CD4-positive, alpha-beta T cell treated with Interleukin-17A for 4 hours (primary cell): ENCODE results near the gene SNX10.
"Not testable (repeated sequence)": the region's sequence is repeated elsewhere in the genome, so short reads cannot be mapped to it uniquely, and the experiment has no call there.

ENCODE experiments used
- DNase-seq: peaks from one replicate; pipeline ENCODE4 v3.0.0-alpha.2; 2020; ENCODE audit warnings: mixed read lengths

SNX10 gene, protein sequence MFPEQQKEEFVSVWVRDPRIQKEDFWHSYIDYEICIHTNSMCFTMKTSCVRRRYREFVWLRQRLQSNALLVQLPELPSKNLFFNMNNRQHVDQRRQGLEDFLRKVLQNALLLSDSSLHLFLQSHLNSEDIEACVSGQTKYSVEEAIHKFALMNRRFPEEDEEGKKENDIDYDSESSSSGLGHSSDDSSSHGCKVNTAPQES

DNA sequence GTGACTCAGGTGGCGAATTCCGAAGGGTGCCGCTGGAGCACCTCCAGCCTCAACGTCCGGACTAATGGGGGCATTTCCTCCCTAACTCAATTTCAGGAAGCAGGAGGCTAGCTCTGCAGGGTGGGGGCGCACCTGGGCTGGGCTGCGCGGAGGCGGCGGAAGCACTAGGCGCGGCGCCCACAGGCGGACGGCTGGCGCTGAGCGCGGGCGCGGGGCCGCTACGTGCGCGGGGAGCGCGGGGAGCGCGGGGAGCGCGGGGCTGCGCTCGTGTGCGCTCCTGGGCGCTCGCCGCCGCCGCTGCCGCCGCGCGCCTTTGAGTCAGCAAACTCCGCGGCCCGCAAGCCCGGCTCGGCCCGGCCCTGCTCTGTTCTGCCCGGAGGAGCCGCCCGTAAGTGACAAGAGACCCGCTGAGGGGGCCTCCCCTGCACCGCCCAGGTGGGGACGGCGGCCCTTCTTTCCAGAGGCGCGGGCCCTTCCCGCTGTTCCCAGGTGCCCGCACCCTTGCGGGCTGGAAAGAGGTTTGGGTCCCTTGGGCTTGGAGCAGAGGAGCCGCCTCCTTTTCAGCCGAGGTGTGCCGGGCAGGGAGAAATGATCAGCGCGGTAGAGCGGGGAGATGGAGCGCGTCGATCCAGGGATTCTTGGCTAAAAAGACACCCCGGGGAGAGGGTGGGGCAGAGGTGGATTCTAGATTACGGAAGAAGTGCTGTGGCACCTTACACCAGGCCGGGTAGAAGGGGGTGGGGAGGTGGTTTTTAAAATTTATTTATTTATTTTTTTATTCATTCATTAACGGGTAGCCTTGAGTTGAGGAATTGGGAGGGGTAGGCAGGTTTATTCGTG is at the start of gene SNX10:
Gene SNX10 (plus strand): TSS at position 164 of the 840 bp plus-strand sequence. CDS start 54,581 bp downstream, outside the sequence.
- peak; percentile 80 for DNase-seq

DNA sequence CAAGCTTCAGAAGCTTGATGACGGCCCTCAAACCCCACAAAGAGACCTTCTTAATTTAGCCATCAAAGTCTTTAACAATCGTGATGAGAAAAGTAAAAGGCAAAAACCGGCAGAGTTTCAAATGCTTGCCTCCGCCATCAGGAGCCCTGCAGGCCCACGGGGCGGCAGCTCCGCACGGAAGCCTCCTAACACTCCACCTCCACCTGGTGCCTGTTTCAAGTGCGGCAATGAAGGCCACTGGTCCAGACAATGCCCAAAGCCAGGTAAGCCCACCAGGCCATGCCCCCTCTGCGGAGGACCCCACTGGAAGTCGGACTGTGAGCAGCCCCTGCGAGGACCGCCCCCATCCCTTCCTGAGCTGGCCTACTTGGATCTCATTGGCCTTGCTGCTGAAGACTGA is 46.5 kb upstream of the SNX10 start:
- no peak for DNase-seq

DNA sequence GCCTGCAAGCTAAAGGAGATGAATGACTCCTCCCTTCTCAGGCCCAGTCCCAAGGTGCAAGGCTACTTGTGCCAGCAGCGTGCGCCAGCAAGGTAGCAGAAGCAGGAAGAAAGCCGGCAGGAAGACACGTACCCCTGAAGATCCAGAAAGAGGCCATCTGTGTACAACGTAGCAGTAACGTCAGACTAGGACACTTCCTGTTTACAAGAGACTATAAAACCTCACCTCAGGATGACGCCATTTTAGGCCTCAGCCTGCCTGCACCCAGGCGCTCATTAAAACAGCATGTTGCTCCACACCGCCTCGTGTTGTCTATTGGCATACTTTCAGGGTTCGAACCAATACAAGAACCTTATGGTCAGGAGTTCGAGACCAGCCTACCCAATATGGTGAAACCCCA is 41.4 kb upstream of the SNX10 start:
- no peak for DNase-seq

DNA sequence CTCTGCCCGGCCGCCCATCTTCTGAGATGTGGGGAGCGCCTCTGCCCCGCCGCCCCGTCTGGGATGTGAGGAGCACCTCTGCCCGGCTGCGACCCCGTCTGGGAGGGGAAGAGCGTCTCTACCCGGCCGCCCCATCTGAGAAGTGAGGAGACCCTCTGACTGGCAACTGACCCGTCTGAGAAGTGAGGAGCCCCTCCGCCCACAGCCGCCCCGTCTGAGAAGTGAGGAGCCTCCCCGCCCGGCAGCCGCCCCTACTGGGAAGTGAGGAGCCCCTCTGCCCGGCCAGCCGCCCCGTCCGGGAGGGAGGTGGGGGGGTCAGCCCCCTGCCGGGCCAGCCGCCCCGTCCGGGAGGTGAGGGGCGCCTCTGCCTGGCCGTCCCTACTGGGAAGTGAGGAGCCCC is 29.8 kb upstream of the SNX10 start:
- DNase-seq, result not testable (repeated sequence)

DNA sequence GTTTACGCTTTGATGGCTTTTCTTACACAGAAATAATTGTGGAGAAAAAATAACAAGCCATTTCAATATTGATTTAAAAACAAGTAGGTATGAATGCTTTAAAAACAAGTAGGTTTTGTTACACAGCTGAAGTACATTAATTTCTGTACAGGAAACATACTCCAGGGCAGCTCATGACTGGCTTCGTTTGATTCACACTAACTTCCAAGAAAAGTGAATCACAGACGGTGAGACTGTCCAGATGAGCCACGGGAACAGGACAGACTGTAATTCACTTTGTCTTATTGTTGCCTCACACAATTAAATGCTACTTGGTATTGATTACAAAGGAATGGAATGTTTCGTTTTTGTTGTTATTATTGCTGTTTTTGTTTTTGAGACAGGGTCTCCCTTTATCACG is 26.6 kb upstream of the SNX10 start:
- no peak for DNase-seq

DNA sequence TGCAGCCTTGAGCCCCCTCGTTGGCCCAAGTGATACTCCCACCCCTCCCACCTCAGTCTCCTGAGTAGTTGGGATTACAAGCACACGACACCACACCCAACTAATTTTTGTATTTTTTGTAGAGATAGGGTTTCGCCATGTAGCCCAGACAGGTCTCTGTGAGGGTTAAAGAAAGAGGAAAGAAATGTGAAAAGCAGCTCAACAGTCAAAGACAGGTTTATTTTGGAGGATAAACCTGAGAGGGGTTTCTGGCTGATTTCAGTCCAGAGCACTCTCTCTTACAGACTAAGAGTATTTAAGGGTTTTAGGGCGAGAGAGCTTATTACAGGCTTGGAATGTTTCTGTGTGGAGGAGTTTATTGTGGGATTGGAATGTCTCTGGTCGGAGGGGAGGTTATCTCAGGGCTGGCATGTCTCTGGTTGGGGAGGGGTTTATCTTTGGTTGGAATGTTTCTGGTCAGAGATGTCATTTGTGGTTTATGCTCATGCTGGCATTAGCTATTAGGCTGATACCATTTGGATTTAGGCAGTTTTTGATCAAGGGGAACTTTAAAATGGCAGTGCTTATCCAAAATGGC is 26.1 kb upstream of the SNX10 start:
- DNase-seq, result no peak

DNA sequence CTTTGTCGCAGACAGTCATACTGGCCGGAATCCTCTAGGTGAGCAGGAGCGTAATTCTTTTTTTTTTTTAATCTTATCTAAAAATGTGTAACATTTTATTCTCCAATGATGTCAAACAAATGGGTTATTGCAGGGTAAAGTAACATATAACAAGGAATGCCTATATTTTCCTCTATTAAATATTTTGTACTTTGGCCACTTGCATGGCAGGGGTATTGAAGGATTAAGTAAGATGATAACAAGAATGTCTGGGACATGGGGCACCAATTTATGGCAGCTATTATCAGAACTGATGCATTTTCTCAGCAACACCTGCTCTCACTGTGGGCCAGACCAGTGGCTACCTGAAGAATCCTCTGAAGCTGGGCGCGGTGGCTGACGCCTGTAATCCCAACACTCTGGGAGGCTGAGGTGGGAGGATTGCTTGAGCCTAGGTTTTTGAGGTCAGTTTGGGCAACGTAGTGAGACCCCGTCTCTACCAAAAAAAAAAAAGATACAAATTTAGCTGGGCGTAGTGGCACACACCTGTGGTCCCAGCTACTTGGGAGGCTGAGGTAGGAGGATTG is 24.0 kb upstream of the SNX10 start:
- no peak for DNase-seq

DNA sequence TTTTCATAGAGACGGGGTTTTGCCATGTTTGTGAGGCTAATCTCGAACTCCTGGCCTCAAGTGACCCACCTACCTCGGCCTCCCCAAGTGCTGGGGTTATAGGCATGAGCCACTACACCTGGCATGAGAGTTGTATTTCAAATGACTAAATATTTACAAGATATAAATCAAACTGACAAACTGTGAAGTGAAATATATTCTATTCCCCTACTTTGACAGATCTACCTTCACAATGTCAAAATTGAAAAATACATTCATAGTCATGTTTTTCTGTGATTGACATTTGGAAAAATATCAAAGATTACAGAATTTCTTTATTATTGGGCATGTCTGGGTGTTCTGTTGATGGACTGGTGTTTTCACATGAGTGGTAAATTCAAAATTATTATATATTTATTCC is 16.4 kb upstream of the SNX10 start:
- DNase-seq, result no peak

DNA sequence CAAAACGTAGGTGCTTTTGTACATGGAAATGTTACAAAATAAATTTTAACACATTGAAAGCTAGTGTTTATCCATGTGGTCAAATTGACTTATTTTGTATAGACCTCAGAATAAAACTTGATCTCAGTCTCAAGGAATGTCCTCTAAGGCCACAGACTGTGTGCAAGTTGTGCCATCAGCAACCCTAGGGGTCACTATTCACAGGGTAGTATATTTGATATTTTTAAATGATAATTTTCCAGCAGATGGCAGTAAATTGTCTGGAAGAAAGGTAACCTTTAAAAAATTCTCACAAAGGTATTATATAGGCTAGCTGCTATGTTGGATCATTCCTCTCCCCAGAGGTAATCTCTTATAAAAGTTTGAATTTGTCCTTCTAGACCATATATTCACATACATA is 12.9 kb upstream of the SNX10 start:
- peak; percentile 22 for DNase-seq

DNA sequence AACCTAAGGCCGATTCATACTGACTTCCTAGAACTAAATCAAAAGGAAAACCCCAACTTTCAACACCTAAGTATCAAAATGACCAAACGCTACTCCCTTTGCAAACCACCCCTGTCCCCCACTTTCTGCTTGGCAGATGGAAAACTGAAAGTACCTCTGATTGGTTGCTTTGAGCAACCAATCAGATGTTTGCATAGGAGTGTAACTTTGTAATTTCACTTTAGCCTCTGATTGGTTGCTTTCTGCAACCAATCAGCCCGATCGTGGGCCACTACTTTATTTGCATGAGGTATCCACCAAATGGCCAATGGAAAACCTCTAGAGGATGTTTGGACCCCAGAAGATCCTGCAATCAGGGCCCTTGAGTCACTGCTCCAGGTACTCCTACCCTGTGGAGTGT is 12.3 kb upstream of the SNX10 start:
- DNase-seq, result no peak

DNA sequence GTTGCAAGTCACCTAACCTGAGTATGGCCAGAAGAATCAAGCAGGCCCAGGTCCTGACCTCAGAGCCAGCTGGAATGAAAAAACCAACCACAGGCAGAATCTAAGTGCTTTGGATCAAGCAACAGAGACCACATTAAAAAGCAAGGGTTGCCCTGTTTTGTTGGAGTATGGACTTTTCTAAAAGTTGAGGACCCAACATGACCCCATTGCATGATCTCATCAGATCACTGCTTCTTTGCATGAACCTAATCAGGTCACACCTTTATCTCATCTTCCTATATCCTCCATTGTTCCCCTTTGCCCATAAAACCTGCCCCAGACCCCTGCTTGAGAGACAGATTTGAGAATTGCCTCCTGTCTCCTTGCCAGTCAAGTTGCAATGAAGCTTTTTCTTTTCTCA is 11.6 kb upstream of the SNX10 start:
- no peak for DNase-seq

DNA sequence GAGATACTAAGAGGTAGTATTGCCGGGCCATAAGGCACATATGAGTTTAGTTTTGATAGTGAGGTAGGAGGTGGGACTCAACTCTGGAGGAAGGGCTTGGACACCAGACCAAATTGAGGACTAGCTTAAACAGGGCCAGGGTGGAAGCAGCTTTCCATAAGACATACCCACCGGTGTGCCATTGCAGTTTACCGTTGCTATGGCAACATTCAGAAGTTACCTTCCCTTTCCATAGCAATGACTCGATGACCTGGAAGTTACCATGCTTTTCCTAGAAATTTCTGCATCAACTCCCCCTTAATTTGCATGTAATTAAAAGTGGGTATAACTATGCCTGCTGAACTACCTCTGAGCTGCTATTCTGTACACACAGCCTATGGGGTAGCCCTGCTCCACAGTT is 10.9 kb upstream of the SNX10 start:
- DNase-seq, result no peak

DNA sequence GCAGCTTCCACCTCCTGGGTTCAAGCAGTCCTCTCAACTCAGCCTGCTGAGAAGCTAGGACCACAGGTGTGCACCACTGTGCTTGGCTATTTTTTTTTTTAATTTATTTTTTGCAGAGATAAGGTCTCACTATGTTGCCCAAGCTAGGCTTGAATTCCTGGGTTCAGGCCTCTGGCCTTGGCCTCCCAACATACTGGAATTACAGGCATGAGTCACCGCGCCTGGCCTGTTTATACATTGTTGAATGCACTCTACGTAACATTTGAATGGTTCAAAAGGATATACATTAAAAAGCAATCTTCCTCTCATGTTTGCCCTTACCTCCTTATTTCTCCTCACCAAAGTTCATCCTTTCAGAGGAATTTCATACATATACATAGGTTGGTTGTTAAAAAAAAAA is 7.2 kb upstream of the SNX10 start:
- DNase-seq, result no peak

DNA sequence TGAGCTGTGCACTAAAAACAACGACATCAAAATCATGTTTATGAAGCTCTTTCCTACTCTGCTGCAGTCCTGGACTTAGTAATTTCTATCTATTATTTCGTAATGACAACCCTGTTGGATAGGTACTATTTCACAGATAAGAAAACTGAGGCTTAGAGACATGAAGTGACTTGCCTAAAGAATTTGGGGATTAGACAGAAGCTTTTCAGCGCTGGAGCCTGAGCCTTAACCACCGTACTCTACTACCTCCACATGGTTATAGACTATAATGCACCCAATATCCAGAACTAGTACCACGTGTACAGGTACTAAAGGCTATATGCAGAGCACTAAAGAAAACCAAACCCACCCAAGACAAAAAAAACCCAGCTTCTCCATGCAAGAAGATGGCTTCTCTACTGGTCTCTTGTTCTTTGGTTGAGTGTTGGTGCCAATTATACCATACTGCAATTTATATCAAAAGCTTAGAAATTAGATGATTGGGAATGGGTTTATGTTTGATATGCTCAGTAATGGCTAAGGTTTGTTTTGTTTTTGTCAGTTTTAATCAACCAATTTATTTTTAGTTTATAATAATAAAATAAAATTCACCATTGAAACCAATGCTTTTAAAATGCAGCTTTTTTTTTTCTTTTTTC is 6.5 kb upstream of the SNX10 start:
- peak; percentile 12 for DNase-seq

DNA sequence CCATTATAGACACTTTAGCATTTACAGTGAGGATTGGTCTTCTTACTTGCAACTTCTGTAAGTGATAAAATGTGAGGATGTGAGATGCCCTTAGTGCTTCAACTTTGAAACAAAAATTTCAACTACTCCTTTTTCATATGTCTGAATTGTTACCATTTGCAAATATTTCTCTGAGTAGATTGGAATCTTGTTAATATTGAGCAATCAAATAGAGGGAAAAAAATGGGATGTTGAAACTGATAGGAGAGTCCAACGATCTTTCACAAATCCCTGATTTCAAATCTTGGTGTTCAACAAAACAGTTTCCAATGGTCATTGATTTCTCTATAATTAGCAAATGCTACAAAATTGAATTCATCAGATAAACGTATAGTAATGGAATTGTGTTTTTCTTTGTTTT is 5.5 kb upstream of the SNX10 start:
- DNase-seq, result no peak

DNA sequence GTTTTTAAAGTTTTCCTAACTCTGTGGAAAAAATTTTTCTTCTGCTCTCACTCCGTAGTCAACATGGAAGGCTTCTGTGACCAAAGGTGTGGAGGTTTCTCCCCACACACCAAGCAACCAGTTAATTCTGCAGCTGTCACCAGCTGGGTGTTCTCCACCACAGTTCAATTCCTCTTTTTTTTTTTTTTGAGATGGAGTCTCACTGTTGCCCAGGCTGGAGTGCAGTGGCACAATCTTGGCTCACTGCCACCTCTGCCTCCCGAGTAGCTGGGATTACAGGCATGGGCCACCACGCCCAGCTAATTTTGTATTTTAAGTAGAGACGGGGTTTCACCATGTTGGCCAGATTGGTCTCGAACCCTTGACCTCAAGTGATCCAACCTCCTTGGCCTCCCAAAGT is 3.5 kb upstream of the SNX10 start:
- DNase-seq, result not testable (repeated sequence)

DNA sequence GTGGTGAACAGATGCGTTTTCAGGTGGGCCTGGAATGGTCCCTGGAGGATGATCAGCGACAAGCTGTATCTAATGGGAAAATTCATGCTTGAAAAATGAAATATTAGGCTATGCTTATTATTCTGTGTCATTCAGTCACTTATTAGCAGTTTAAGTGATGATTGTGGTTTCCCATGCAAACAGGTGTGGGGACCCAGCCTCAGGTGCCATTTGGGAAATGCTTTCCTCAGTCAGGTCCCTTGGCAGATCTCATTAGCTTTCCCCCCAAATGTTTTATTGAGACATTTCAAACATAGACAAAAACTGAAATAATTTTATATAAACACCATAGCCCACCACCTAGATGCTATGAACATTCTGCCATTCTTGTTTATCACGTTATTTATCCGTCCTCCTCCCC is 411 bp upstream of the SNX10 start:
- no peak for DNase-seq

DNA sequence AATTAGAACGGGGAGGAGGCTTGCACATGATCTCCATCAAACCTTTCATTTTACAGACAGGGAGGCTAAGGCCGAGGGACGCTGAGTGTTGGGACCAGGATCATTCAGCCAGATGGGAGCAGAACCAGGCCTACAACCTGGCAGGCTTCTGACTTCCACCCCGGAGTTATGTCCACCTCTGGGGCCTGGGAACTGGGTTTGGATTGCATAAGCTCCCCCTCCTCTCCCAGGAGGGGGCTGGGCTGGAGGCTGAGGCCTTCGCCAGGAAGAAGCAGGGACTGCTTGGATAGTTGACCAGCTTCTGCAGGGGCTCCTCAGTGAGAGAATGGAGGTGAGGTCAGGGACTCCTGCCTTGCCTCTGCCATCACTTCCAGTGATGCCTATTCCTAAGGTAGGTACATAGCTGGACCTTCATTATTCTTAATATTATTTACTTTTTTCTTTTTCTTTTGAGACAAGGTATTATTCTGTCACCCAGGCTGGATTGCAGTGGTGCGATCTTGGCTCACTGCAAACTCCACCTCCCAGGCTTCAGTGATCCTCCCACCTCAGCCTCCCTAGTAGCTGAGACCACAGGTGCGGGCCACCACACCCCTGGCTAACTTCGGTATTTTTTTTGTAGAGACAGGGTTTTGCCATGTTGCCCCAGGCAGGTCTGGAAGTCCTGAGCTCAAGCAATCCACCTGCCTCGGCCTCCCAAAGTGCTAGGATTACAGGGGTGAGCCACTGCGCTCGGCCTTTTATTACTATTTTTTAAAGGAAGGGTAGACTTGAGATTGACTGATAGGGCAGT is 1.3 kb downstream of the SNX10 start:
- peak; percentile 7 for DNase-seq

DNA sequence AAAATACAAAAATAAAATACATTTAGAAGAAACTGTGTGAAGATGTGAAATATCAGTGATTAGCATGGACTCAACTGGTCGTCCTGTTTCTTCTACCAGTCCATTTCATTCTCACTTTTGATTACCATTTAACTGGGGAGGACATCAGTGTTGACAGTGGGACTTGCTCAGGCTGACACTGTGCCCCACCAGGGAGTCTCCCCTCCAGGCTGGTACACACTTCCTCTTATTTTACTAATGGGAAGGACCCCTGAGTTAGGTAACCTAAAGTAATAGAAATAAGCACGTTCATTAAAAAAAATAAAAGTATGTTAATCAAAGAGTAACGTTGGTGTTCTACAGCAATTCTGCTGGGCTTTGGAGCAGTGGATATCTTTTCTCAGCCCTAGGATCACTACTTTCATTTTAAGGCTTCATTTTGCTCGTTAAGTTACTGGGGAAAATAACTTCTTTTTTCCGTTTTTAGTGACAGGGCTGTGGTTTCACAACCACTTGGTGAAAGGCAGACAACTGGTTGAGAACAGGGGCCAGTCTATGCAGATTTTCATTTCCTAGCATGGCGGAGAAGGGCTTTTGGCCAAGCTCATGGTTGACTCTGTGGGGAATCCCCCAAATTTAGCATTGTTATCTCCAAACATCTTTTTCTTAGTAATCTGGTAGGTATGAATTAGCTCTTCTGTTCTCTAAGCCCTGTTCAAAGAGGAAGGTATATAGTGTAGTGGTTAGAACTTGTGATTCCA is 2.1 kb downstream of the SNX10 start:
- DNase-seq, result peak; percentile 55

DNA sequence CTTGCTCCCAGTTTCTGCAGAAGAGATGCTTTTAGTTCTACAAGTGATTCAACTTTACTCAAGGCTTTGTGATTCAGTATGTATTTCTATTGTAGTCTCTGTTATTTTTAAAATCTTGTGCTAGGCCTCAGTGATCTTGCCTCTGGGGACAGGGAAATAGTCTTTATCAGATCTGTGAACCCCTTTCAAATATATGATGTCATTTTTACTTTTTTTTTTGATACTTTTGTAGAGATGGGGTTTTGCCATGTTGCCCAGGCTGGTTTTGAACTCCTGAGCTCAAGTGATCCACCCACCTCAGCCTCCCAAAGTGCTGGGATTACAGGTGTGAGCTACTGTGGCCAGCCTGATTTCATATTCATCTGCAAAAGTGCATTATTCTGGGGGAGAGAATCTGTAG is 3.4 kb downstream of the SNX10 start:
- no peak for DNase-seq

DNA sequence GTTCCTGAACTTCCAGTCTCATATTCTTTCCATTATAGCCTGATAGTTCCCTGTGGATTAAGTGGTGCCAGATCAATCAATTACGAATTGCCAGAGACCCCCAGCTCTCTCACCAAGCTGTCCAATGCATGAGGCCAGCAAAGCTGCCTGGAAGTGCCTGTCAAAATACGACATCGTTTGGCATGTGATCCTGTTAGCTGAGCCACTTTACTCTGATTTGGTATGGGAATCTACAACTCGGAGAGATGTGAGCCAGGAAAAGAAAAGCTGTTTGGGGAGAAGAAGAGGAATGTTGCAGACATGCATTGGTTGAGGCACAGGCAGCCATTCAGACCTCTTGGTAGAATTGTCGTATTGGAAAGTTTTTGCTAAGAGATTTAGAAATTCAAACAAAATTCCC is 3.9 kb downstream of the SNX10 start:
- DNase-seq, result no peak
